Measurements from ENCODE around the gene DMBX1. TPM values are rescaled to one million over a fixed set of nuclear protein-coding genes. Genes with fewer than 3 reads are reported as not detected.

DMBX1 gene
- total and polyA plus RNA-seq, 2 of the 4 experiments (the other 2 are of a cell fraction), result not detected

- ATAC-seq (ENCODE audit: low read depth) (no peak), DNase-seq (no peak)
- intact Hi-C loops (cut with micrococcal nuclease) (no loop called here), in situ Hi-C loops (cut with MboI; ENCODE audit: low sequenced_read_pairs) (no loop called here), dilution Hi-C loops (cut with HindIII; ENCODE audit: low sequenced_read_pairs, unreplicated experiment) (no loop called here)
- BruUV-seq (replicated peaks), result no TSS peak
- Histone ChIP-seq H3K9me1 (ENCODE audit: insufficient read depth, low read length) (no peaks in the 10 kb centered on the region; the same call in 1 of the 2 replicates), H2BK15ac (ENCODE audit: low read depth, low read length) (no peak overlapping the region), H2AFZ (replicated peaks; ENCODE audit: low read length, poor library complexity) (no peak overlapping the region), H2BK5ac (ENCODE audit: low read depth, low read length, poor library complexity, severe bottlenecking) (no peak overlapping the region), H3K4me3 (ENCODE audit: insufficient read depth, low read depth, low read length) (no peak overlapping the region), H3K9ac (ENCODE audit: low read depth, low read length) (no peak overlapping the region), H3K36me3 (ENCODE audit: control insufficient read depth, insufficient read depth, low read length) (no peaks in the 10 kb centered on the region), H3K4me1 (ENCODE audit: control insufficient read depth, insufficient read depth, low read length) (no peaks in the 10 kb centered on the region; the same call in 1 of the 2 replicates), H4K20me1 (ENCODE audit: insufficient read depth, low read length) (peaks cover under 1% of the 10 kb centered on the region; the same call in 1 of the 2 replicates), H3K27me3 (ENCODE audit: control insufficient read depth, insufficient read depth, low read length) (peaks cover 78% of the 10 kb centered on the region), H4K8ac (ENCODE audit: low read depth in 2 of 2, low read length in 2 of 2) (no peak overlapping the region), H3K79me1 (ENCODE audit: low read depth in 1 of 2, low read length in 2 of 2) (no peaks in the 10 kb centered on the region), H4K5ac (ENCODE audit: low read depth, low read length) (no peak overlapping the region), H2BK20ac (ENCODE audit: low read depth, low read length) (no peak overlapping the region), H3K9me3 (ENCODE audit: control insufficient read depth, insufficient read depth, low read length) (no peaks in the 10 kb centered on the region), H2AK5ac (ENCODE audit: low read depth, low read length) (no peak overlapping the region), H3K23ac (ENCODE audit: low read depth, low read length) (no peak overlapping the region), H4K91ac (ENCODE audit: insufficient read depth, low read depth, low read length) (no peak overlapping the region), H3K4ac (ENCODE audit: low read depth, low read length) (no peak overlapping the region), H2BK120ac (ENCODE audit: low read depth, low read length) (no peak overlapping the region), H3K14ac (replicated peaks; ENCODE audit: low read depth, low read length) (no peak overlapping the region), H3K4me2 (ENCODE audit: low read depth, low read length) (no peak overlapping the region), H3K56ac (ENCODE audit: extremely low read depth, insufficient read depth, low read length) (no peak overlapping the region), H3K18ac (ENCODE audit: low read depth, low read length) (no peak overlapping the region), H3K27ac (ENCODE audit: insufficient read depth, low read length) (no peak overlapping the region), H2AK9ac (replicated peaks; ENCODE audit: low read depth, low read length, poor library complexity) (no peak overlapping the region)
- CTCF ChIA-PET, result no interaction called here
- no peak for TF ChIP-seq RFX5 (IDR thresholded peaks at IDR 0.05; ENCODE audit: low read depth, low read length)
- TF ChIP-seq MAZ (IDR thresholded peaks at IDR 0.05; ENCODE audit: borderline replicate concordance, low read depth, low read length), result no peak
- 100% methylated on average over 1 of the region's 5 CpGs; no CpG with 5 or more reads in 1 of the 2 experiments for WGBS, 2 experiments (ENCODE audit: extremely low coverage in 2 of 2, insufficient read length in 1 of 2)
- POLR2A ChIA-PET (ENCODE audit: unreplicated experiment), result no interaction called here
These were observed 27.7 kb upstream of the DMBX1 start for GRCh38 chr1:46461809-46462448.
